Heart left ventricle (tissue), 13 donors: Measurements from ENCODE around the gene ADGRG1.

Source experiments
- CTCF ChIP-seq, 12 donors: fragments of 200-600 bp; sonication (generic) in 4 of 12; IDR thresholded peaks; one replicate each; pipeline versions ENCODE4 v1.5.0 to v1.8.0; 2018 to 2022; ENCODE audit warnings: antibody characterized with exemption in 12 of 12, mild to moderate bottlenecking in 5 of 12
- POLR2A ChIP-seq, 2 donors: fragments of 450-650 bp; IDR thresholded peaks; one replicate each; pipeline ENCODE4 v1.6.1; 2017; ENCODE audit warnings: antibody characterized with exemption in 2 of 2, mild to moderate bottlenecking in 2 of 2, moderate library complexity in 2 of 2
- donor health status: ischemic (EF 13 %, LVEDD 7.1; RV severe dilation, severe dysfunction).
- donor health status: DM: no; HTN: yes; CAD: no.
- donor health status: DM: no; HTN: no; CAD: no.
- donor health status: ischemic (EF 25% LVEDD 6.9; RV normal size, moderate dysfunction).
- donor health status: ischemic (EF 25% LVEDD 5.7; RV mildly dilated, moderate dysfunction).
- donor health status: ischemic (EF 35%, LVEDD 5.7; RV mildly dilated, moderate dysfunction).
- donor health status: nonischemic (EF 11% LVEDD 7.7; RV severe dilation, severe dysfunction).
- donor health status: DM: yes; HTN: yes; CAD: no.
- donor health status: PGD.
- donor health status: ischemic (EF 29% LVEDD 5.4; RV normal size, mild dysfunction).
- donor health status: nonischemic (EF 23%, LVEDD 6.1; RV moderate dilation, normal function).

DNA sequence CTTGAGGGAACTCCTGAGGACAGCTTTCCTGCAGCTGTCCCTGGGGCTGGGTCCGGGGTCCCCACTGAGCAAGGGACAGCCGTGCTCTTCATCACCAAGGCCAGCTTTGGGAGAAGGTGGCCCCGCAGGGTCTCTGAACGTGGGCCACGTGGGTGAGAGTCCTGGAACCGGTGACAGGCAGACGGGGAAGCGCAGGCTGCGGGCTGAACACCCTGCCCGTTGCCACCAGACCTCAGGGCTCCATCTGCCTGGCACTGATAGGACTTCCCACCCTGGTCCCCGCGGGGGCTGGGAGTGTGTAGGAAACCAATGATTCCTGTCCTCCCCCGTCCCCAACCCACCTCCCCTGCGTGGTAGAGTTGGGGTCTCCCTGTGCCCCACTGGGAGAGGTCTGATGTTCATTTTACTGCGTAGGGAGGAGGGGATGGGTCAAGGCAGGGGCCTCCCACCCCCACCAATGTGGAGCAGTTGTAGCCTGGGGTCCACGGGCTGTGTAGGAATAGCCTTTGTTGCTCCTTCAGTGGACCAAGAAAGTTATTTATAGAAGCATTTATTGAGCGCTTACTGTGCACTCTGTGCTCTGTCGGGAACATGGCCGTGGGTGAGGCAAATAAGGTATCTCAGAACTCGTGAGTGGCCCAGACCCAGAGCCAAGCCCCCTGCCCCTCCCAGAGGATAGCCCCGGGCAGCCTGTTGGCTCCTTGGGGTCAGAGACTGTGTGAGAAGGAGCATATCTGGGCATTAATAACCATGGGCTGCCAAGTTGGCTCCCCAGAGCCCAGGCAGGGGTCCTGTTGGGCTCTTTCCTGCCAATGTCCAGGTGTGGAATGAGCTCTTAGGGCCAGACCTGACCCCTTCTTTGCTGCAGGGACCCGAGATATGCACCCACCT is 1.3 kb downstream of the ADGRG1 start:
- TF ChIP-seq CTCF (IDR thresholded peaks at IDR 0.05) (no peak), POLR2A (IDR thresholded peaks at IDR 0.05) (no peak)
